Stimulated activated CD4-positive, alpha-beta T cell treated with anti-CD3 and anti-CD28 coated beads, TNF-alpha, amount 100 ng/mL, for 1 hour (primary cell): ENCODE measurements around the gene BCAS1.
"Not testable (repeated sequence)": the region's sequence is repeated elsewhere in the genome, so short reads cannot be mapped to it uniquely, and the experiment has no call there.

ENCODE experiments used
- DNase-seq, 3 donors: peaks; one replicate each; pipeline ENCODE4 v3.0.0-alpha.2; 2020; ENCODE audit warnings: low read depth in 3 of 3, low spot score in 1 of 3

The BCAS1 gene

DNA sequence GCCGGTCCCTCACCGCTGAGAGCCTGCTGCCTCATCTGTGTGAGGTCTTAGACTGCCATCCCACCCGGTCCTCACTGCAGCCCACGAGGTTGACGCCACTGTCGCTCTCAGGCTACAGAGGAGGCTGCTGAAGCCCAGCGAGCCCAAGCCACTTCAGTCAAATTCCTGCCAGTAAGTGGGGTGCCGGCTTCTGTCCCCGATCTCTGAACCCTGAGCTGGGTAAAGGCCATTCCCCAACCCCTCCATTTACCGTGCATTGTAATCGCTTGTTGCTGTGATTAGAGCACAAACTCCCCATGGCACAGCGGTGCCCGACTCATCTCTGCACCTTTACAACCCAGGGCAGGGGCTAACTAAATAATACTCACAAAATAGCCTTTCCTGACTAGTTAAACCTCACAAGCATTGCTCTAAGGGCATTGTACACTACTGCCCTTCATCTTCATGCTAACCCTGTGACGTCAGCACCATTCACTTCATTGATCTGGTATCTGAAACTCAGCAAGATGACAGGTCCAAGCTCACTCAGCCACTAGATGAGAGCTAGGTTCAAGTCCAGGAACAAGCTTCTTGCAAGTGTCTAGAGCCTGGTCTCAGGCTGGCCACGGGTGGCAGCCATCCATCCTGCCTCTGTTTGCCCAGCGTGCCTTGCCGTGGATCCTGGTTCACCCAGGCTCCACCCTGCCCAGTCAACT, 122.7 kb downstream of the BCAS1 start:
- DNase-seq, result no peak

DNA sequence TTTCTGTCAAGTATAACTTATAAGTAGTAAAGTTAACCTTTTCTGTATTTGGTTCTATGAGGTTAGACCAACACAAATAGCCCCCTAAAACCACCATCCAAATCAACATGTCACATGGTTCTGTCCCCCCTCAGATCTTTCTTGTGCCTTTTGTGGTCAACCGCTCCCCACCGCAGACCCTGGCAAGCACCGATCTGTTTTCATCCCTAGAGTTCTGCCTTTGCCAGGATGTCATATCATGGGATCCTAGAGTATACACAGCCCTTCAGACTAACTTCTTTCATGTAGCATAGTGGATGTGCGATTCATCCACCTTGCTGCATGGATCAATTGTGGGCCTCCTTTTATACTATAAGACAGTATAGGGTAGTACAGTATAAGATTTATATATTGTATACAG, 124.3 kb downstream of the BCAS1 start:
- no peak for DNase-seq

DNA sequence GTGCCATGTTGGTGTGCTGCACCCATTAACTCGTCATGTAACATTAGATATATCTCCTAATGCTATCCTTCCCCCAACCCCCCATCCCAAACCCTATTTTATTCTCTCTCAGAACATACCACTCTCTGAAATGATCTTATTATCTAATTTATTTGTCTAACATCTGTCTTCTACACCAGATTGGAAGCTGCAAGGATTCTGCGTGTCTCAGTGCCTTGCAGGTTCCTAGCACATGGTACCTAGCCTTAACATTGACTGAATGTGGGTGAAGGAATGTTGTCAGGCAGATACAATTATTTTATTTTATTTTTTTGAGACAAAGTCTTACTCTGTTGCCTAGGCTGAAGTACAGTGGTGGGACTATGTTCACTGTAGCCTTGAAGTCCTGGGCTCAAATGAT, 124.9 kb downstream of the BCAS1 start:
- no peak for DNase-seq

DNA sequence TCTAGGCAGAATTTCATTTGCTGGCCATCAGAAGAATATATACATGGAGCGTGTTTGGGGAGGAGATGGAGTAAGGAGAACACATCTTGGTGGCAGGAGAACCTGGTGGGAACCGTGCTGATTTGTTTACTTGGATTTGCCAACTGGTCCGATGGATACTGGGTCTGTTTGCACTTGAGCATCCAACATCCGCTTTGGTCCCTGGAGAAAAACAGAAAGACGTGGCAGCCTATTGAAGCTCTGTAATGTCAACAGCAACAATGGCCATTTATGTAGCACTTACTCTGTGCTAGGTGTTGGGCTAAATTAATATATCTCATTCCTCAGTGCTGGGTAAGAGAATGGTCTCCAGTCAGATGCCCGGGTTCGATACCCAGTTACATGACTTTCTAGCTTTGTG, 125.6 kb downstream of the BCAS1 start:
- no peak for DNase-seq

DNA sequence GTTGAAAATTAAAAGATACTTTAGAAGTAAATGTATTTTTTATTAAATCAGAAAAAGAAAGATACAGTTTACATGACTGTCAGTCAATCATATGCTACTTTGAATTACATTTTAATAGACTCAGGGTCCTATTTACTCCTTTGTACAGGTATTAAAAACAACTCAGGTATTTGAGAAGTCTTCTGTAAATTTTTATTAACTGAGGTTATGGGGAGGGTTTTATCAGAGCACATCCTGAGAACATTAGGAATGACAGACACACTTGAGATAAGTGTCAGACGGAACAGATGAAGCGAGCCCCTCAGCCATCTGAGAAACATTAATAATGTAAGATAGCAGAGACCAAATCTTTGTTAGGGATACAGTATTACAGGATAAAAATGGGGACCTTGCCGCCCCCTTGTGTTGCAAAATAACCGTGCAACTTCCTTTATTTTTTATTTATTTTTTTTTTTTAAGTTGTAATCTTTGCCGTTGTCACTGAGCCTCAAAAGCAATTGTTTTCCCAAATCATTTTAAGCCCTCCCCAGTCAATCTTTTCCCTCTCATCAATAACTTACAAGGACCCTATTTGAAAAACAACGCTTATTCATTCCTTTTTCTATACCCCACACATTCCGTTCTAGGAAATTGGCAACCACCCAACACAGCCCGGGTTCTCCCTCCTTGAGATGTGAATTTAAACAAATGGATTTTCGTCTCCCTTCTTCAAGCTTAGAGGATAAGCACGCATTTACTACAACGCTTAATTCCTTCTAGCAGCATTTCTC, 126.7 kb downstream of the BCAS1 start:
- DNase-seq, result no peak

DNA sequence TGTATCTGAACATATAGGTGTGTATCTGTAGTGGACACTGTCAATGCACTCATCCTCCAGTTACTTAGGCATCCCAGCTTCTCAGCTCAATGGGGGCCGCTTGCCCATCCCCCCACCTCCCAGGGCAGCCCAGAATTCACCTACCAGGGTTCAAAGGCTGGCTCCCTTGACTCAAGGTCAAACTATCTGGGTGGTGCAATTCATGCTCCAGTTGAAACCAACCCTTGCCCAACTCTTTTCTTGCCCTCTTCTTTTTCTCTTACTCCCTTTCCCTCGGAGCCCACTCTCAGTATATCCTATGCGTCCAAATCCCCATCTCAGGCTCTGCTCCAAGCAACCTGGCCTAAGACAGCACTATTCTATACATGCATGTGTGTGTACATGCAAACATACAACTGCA, 127.4 kb downstream of the BCAS1 start:
- DNase-seq, result no peak

DNA sequence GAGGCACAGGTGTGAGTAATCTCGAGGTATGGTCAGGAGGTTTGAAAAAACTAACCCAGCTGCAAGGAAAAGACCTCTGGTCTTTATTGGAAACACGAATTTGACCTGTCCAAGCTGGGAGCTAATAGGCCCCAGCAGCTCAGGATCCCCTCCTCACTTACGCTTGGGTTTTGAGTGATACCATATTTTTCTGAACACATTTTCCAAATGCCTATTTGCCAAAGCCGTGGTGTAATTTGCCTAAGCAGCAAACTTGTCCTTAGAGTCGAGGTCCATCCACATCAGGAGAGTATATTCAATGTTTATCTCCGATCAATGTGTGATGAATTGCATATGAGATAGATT, 128.0 kb downstream of the BCAS1 start:
- DNase-seq, result no peak

DNA sequence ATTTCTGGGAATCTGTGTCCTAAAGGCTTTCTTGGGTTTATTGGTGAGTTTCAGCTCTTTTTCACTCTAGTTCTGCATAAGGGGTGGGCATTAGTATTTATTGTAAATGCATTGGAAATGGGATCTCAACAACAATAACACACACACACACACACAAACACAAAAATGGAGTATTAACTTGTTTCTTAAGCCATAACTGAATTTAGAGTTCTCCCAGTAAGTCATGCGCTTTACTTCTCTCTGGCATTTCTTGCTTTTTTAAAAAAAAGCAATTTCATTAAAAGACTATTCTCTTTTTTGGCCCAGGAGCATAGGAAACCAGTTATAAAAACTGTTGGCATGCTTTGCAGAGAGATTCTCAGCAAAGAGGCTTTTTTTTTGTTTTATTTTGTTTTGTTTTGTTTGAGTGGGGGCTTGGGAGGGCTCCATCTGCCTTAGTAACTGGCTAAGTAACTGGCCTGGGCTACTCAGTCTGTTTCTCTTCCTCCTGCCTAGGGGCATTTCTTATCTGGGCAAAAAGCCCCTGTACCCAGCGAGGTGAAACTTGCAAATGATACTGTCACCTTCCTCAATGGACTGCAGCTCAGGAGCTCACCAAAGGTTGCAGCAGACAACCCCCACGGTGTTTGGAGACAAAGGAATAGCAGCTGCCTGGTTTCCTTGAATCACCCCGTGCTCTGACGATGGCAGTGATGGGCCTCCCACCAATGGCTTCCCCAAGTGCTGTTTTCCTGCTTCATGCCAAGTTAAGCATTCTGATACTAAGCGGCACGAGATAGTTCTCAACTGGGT, 128.5 kb downstream of the BCAS1 start:
- DNase-seq, result no peak

DNA sequence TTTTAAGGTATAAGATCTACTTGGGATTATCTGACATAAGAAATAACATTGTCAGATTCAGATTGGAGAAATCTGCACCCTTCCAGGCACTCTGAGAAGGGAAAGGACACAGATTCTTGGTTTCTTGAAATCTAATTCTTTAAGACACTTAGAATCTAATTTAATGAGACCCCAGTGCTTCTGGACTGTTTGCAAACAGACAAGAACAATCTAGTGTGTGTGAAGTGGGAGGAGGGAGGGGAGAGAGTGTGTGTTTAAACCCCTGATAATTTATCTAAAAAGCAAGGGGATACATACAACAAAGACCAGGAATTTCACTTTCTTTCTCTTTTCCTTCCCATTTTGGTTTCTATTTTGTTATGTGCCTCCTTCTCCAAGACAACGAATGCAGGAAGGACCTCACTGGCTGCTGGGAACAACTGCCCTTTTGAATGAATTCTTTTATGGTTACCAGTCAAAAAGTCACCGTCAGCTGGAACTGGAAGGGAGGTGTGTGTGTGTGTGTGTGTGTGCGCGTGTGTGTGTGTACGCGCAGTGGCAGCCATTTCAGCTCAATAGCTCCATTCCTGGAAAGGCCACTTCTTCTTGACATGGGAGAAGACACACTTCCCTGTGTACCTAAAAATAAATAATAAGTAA, 129.4 kb downstream of the BCAS1 start:
- DNase-seq, result no peak

DNA sequence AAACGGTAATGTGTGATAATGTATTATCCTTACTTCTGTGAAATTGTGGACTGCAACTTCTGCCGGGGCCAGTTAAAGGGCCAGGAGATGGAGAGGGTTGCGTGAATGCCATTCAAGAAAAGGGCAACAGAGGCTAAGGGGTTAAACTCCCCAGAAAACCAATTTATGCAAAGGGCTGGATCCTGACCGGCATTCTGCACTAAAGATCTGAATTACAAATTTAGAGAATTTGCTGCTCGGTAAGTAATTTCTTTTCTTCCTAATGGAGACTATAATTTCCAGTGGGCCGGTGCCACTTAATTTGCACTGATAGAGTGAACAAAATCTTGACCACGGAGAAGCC, 130.1 kb downstream of the BCAS1 start:
- no peak for DNase-seq

DNA sequence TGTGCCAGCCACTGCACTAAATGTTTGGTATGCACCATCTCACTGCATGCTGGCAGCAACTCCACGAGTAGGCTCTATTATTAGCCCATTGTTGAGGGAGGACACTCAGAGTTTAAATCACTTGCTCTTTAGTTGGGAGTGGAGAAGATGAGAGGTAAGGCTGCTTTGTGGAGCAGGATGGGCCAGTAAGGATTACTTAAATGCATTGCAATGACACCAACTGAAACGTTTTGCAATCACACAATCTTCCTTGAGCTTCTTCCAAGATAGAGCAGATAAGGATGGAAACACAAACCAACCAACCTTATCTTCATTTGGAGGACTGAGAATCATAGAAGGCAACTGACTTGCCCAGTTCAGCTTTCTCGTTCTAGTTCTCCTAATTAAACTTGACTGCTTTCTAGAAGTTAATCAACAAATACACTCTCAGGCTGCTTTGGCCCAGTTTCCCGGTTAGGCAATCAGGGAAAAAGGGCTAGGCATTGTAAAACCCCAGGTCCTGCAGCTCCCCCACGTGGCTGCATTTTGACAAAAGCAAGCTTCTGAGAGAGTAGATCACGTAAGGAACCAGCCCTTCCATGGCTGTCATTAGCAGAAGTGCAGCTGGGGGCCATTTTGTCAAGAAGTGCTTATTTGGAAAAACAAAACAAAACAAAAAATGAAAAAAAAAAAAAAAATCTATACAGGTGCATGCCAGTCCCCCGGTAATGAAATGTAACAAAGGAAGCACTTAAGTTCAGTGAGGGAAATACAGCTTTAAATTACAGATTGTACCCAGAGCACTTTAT, 130.6 kb downstream of the BCAS1 start:
- peak in 1 of 3 donors; percentile 37 for DNase-seq

DNA sequence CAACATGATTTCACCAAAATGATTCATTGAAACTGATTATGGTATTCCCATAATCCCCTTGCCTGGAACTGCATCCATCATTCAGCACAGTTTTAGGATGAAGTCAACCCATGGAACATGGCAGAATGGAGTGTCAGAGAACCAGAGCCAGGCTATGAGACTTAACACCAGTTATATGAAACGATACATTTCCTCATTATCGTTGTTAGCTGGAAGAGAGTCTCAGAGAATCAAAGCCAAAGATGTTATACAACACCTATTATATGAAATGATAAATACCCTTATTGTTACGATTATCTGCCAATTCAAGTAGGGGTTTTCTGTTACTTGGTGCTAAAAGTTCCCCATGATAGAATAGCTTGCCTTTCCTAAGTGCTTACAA, 131.2 kb downstream of the BCAS1 start:
- no peak for DNase-seq

DNA sequence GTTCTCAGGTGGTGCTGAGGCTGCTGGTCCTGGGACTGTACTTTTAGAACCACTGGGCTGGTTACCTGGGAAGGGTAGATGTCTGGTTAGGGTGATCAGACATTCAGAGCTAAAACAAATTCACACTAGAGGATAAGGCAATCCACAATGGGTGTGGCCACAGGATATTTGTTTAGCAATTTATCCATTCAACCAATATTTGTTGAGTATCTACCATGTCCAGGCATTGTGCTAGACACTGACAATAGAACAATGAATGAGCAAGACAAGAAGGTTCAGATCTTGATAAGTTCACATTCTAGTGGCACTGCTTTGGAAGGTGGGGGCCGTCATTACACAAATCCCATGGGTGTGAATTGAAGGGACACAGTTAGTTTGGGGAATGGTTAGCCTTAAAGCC, 131.7 kb downstream of the BCAS1 start:
- no peak for DNase-seq

DNA sequence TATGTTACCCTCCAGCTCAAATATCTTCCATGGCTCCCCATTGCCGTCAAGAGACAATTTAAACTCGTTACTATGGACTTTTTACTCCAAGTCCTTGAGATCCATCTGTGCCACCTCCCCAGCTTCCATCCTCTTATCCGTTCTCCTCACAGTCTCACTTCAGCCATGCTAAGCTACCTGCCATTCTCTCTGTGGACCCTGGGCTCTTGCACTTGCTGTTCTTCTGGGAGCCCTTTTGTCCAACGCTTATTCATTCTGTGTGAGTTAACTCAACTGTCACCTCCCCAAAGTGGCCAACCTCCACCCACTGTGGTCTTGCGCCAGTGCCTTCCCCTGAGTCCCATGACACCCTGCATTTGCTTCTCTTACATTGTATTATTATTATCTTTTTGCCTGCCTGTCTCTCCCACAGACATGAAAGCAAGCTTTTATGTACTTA, 132.4 kb downstream of the BCAS1 start:
- DNase-seq, result no peak

DNA sequence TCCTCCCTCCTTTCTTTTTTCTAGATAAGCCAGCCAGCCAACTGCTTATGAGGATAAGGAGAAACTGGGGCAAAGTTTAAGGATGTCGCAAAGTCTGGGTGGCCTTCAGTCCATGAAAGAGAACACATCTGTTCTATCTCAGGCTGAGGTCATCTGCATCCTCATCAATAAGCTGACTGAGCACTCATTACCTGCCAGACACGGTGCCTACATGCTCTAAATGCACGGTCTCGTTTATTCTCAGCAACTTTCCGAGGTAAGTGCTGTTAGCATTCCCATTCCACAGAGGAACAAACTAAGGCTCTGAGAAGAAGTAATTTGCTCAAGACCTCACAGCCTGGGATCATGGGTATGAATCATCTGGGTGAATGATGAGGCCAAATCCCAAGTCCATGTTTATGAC, 133.1 kb downstream of the BCAS1 start:
- DNase-seq, result no peak

DNA sequence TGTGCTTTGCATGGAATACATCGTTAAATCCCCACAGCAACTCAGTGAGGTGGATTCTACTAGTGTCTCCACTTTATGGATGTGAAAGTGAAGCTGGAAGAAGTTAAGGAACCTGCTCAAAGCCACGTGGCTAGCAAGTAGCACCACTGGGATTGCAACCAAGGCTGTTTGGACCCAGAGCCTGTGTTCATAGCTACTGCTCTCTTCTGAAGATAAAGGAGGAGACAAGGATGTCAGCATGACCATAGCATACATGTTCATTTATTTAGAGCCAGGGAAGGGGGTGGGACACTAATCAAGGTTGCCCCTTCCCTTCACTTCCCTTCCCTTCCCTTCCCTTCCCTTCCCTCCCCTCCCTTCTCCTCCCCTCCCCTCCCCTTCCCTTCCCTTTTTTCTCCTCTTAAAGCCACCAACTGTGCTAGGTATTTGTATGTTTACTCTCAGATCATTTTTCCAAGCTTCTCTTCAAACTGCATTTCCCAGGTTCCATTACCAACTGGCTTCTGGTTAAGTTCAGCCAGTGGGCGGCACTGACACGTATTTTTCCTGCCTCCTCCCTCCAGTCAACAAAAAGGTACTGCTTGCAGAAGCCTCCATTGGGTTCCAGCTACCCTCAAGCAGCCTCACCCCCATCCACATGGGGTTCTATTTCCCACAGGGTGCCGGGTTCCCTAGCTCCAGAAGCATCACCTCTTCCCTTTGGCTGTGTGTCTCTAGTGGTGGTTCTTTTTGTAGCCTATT, 134.9 kb downstream of the BCAS1 start:
- DNase-seq, result no peak

DNA sequence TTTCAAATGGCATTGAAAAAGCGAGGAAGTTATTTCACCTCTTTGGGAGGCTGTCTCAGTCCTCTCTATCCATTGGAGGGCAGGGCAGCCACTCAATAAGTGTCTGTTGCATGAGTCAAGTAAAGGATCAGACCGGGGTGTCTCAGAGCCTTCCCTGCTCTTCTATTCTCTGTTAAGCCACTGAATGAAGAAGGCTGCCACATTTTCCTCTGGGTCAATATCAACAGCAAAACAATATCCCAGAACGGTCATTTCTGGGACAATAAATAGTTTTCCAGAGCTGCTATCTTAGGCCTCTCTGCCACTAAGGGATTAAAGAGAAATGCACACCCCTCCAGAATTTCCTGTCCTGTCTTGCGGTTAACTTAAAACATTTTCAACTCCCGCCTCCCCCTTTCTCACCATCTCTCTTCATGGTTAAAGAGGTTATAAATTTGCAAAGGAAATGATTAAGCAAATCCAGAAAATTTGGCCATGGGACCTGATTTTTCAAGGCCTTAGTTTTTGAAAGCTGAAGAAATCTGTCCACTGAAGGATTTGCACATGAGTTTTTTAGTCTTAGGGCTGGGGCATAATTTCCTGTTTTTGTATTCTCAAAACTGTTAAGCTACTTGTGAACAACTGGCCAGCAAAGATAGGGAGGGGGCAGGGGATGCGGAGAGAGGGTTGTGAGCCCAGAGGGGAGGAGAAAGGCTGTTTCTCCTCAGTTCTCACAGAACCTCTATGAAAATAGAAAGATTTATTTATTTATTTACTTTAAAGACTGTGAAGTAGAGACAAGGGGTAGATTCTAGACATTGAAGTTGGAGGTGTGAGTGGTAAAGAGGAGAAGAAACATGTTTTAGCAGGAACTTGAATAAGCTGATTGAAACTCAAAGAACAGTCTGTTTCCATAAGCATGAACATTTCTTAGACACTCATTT, 135.7 kb downstream of the BCAS1 start:
- DNase-seq, result no peak

DNA sequence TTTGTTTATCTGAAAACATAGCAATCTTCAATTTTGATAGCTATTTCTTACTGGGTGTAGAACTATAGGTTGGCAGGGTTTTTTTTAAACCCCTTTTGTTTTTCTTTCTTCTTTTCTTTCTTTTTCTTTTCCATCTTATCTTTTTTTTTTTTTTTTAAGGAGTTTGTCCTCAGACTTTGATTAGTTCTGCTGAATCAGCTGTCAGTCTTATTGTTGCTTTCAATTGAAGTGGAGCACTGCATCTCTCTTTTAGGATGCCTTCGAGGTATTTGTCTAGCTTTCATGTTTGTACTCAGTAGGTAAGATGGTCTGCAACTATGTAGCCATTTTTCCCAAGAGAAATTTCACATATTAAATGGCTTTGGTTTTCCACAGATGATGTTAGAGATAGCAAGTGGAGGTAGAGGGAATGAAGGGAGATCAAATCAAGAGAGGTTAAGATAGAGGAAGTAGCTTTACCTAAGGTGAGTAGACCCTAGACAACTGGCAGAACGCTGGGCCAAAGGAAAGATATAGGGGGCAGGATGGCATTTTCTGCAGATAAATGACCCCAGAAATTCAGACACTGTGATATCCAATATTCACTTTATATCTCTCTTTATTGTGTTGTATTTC, 137.1 kb downstream of the BCAS1 start:
- DNase-seq, result no peak

DNA sequence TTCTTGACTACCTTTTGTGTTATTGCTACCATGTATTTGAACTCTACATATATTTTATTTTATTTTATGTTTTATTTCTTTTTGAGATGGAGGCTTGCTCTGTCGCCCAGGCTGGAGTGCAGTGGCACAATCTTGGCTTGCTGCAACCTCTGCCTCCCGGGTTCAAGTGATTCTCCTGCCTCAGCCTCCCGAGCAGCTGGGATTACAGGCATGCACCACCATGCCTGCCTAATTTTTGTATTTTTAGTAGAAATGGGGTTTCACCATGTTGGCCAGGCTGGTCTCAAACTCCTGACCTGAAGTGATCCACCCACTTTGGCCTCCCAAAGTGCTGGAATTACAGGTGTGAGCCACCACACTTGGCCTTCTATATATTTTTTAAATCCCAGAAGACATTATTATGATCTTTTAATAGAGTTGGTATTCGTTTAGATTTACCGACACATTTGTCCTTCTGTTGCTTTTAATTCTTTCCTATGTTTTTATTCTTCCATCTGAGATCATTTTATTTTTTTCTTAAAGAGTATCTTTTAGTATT, 137.7 kb downstream of the BCAS1 start:
- not testable (repeated sequence) for DNase-seq
